ENCODE measurements around the gene C10orf95. TPM values are rescaled to one million over a fixed set of nuclear protein-coding genes. Genes with fewer than 3 reads are reported as not detected.
"Not testable (repeated sequence)": the region's sequence is repeated elsewhere in the genome, so short reads cannot be mapped to it uniquely, and the experiment has no call there.

Gene C10orf95, protein sequence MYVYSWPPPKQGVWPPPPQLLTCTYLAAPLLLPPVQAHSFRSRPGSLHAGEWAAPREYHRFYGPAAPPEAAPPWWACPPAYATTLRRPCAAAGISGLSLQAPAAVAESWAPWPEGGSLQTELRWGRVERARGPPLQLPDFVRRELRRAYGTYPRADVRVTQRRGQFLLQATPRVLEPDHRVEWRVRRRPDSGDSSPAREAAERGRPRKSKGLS
- total RNA-seq (2022) (0.82 and 0.86 TPM in 2 replicates), Bru-seq, nascent RNA (percentile 38 among the genes with signal in this experiment), BruChase-seq, experiment 1, labeled RNA remaining after a 2-hour chase (percentile 27 among the genes with signal in this experiment), BruChase-seq, experiment 2, labeled RNA remaining after a 6-hour chase (percentile 32 among the genes with signal in this experiment)
- long read RNA-seq, partial matches to known transcripts, result 0 of 5 reads
- long read RNA-seq, other reads (novel, unspliced or antisense), result 4 of 5 reads

DNA sequence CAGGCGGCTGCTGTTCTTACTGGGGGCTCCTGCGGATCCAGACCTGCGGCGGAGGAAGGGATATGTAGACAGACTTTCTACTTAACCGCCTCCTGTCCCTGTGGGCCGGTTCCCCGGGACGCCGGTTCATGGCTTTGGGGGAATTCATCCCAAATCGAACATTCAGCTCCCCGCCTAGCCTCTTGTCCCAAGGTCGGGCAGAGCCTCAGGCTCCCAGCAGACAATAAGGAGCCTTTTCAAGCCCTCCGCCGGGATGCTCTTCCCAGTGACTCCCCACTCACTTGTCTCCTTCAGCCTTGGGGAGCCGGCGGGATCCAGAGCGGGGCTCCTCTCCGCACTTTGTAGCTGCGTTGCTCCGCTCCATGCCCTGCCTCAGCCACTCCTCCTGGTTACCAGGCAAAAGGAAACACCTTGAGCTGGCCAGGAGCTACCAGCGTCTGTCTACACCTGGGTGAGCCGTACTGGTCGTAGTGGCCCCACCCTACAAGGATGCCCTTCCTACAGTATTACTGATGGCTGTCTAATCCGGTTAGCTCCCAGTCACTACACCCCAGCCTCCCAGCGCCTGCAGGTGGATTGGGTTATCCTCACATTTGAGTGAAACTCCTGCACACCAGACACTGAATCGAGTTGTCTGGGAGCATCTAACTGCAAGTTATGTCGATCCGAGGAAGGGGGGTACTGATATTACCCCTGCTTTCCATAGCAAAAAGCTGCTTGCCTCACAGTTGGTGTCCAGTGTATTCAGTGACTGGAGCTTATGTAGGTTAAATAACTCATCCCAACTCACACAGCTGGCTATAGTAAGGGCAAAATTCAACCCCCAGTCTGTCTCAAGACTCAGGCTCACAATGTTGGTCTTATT lies at the start of gene C10orf95:
Gene C10orf95 (minus strand): TSS at position 439 of the 865 bp plus-strand sequence. CDS start 450 bp downstream, outside the sequence.
- DNase-seq, result no peak
- H3K4me3 ChIP-seq (ENCODE audit: low read depth, low read length), result peak within 1 kb of the TSS; percentile 84
- intact Hi-C loops (cut with micrococcal nuclease; ENCODE audit: unreplicated experiment), result no loop called here
- H3K9me3 ChIP-seq, result no peaks in the 10 kb centered on the region
- no peaks in the 10 kb centered on the region for H3K27me3 ChIP-seq (replicated peaks; ENCODE audit: control insufficient read depth, insufficient read depth, low read length)
- TF ChIP-seq, protein P1, sequence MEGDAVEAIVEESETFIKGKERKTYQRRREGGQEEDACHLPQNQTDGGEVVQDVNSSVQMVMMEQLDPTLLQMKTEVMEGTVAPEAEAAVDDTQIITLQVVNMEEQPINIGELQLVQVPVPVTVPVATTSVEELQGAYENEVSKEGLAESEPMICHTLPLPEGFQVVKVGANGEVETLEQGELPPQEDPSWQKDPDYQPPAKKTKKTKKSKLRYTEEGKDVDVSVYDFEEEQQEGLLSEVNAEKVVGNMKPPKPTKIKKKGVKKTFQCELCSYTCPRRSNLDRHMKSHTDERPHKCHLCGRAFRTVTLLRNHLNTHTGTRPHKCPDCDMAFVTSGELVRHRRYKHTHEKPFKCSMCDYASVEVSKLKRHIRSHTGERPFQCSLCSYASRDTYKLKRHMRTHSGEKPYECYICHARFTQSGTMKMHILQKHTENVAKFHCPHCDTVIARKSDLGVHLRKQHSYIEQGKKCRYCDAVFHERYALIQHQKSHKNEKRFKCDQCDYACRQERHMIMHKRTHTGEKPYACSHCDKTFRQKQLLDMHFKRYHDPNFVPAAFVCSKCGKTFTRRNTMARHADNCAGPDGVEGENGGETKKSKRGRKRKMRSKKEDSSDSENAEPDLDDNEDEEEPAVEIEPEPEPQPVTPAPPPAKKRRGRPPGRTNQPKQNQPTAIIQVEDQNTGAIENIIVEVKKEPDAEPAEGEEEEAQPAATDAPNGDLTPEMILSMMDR (IDR thresholded peaks at IDR 0.05; ENCODE audit: insufficient read depth in 1 of 2, low read depth in 1 of 2, low read length in 1 of 2, severe bottlenecking in 1 of 2, unreplicated experiment in 1 of 2), result no peak
- no peaks in the 10 kb centered on the region for H3K9me3 Mint-ChIP-seq (ENCODE audit: unreplicated experiment)
- CTCF ChIA-PET, result interaction anchor here (0.6 to 2.0 kb wide), 6 partner anchors 19 to 282 kb away, joined by 3 to 8 read pairs (median 4); partner anchors contain the start of genes ARL3, CUEDC2, SFXN2 and TRIM8
- no TSS peak for BruUV-seq (replicated peaks)
- H3K27me3 Mint-ChIP-seq (ENCODE audit: insufficient read depth, unreplicated experiment), result no peaks in the 10 kb centered on the region
- H3K27ac Mint-ChIP-seq (ENCODE audit: unreplicated experiment), result peak within 1 kb of the TSS; percentile 90
- H3K4me3 Mint-ChIP-seq (ENCODE audit: unreplicated experiment), result peak within 1 kb of the TSS; percentile 90
- POLR2A ChIA-PET, result interaction anchor here (0.6 to 2.4 kb wide), 7 partner anchors 9 to 142 kb away, joined by 3 to 23 read pairs (median 5); partner anchors contain the start of gene CUEDC2
- peaks cover 49% of the 10 kb centered on the region for H3K4me1 ChIP-seq
- H3K4me1 Mint-ChIP-seq (ENCODE audit: low read depth, unreplicated experiment), result peaks cover 30% of the 10 kb centered on the region
- peaks cover 59% of the 10 kb centered on the region for H3K36me3 Mint-ChIP-seq (ENCODE audit: insufficient read depth, unreplicated experiment)
- 0 out of 2 replicates have a peak, but pooled peaks cover 1% of the 10 kb centered on the region for H3K36me3 ChIP-seq (ENCODE audit: control insufficient read depth, insufficient read depth, low read length)

DNA sequence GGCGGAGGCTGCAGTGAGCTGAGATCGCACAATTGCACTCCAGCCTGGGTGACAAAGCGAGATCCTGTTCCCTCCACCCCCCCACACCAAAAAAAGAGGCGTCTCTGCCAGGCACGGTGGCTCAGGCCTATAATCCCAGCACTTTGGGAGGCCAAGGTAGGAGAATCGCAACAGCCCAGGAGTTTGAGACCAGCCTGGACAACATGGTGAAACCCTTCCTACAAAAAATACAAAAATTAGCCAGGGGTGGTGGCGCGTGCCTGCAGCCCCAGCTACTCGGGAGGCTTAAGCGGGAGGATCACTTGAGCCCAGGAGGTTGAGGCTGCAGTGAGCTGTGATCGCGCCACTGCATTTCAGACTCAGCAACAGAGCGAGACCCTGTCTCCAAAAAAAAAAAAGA lies 49.3 kb upstream of the C10orf95 start:
- intact Hi-C loops (cut with micrococcal nuclease; ENCODE audit: unreplicated experiment), result loop anchor here (5.0 kb wide), 1 partner anchor 212 kb away; the partner anchor contains the start of genes ARL3 and SFXN2
- POLR2A ChIA-PET, result interaction anchor here (0.7 kb wide), 1 partner anchor 44 kb away, joined by 3 read pairs; no protein-coding TSS in a partner anchor
- peaks cover 40% of the 10 kb centered on the region for H3K36me3 Mint-ChIP-seq (ENCODE audit: insufficient read depth, unreplicated experiment)
- not testable (repeated sequence) for H3K27ac Mint-ChIP-seq (ENCODE audit: unreplicated experiment); H3K4me3 ChIP-seq (ENCODE audit: low read depth, low read length); H3K4me3 Mint-ChIP-seq (ENCODE audit: unreplicated experiment); H3K27me3 ChIP-seq (replicated peaks; ENCODE audit: control insufficient read depth, insufficient read depth, low read length); BruUV-seq (replicated peaks); DNase-seq; H3K9me3 Mint-ChIP-seq (ENCODE audit: unreplicated experiment); H3K4me1 ChIP-seq; H3K27me3 Mint-ChIP-seq (ENCODE audit: insufficient read depth, unreplicated experiment); H3K9me3 ChIP-seq; H3K4me1 Mint-ChIP-seq (ENCODE audit: low read depth, unreplicated experiment); H3K36me3 ChIP-seq (ENCODE audit: control insufficient read depth, insufficient read depth, low read length)
- CTCF ChIA-PET, result interaction anchor here (0.5 to 1.2 kb wide), 2 partner anchors 58 to 83 kb away, joined by 3 to 6 read pairs; no protein-coding TSS in a partner anchor

DNA sequence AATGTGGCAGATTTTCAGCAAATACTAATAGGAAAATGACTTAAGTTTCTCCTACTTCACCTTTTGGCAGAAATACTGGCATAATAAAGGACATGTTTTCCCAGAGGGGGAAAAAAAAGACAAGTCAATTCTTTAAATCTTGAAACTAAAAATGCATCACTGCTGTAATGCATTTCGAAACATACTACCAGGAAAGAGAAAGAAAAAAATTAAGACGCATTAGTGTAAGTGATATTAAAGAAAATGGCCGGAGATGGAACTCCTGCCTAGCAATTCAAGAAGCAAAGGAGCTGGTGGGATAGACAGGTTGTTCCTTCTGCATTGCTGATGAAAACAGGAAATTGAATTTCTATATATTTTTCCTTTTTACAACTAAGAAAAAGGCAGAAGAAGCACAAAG lies 48.0 kb upstream of the C10orf95 start:
- H3K4me3 Mint-ChIP-seq (ENCODE audit: unreplicated experiment), result no peak overlapping the region
- H3K4me1 Mint-ChIP-seq (ENCODE audit: low read depth, unreplicated experiment), result no peaks in the 10 kb centered on the region
- no peak overlapping the region for H3K4me3 ChIP-seq (ENCODE audit: low read depth, low read length)
- no peaks in the 10 kb centered on the region for H3K27me3 Mint-ChIP-seq (ENCODE audit: insufficient read depth, unreplicated experiment)
- H3K9me3 ChIP-seq, result no peaks in the 10 kb centered on the region
- no peaks in the 10 kb centered on the region for H3K36me3 ChIP-seq (ENCODE audit: control insufficient read depth, insufficient read depth, low read length)
- H3K27me3 ChIP-seq (replicated peaks; ENCODE audit: control insufficient read depth, insufficient read depth, low read length), result no peaks in the 10 kb centered on the region
- DNase-seq, result no peak
- TF ChIP-seq, protein P1 (IDR thresholded peaks at IDR 0.05; ENCODE audit: insufficient read depth in 1 of 2, low read depth in 1 of 2, low read length in 1 of 2, severe bottlenecking in 1 of 2, unreplicated experiment in 1 of 2), result no peak
- no TSS peak for BruUV-seq (replicated peaks)
- H3K36me3 Mint-ChIP-seq (ENCODE audit: insufficient read depth, unreplicated experiment), result peaks cover 27% of the 10 kb centered on the region
- no peaks in the 10 kb centered on the region for H3K9me3 Mint-ChIP-seq (ENCODE audit: unreplicated experiment)
- CTCF ChIA-PET, result no interaction called here
- no peak overlapping the region for H3K27ac Mint-ChIP-seq (ENCODE audit: unreplicated experiment)
- intact Hi-C loops (cut with micrococcal nuclease; ENCODE audit: unreplicated experiment), result no loop called here
- POLR2A ChIA-PET, result no interaction called here
- no peaks in the 10 kb centered on the region for H3K4me1 ChIP-seq
